IPS-18a (cell line): ENCODE results near the gene UCP3.

Experiments used
- H3K27ac ChIP-seq: one replicate; pipeline ENCODE4 v1.5.1; 2013; ENCODE audit warnings: low read length
- H3K27me3 ChIP-seq: one replicate; pipeline ENCODE4 v1.6.1; 2013; ENCODE audit warnings: mild to moderate bottlenecking, low read length; ENCODE audit not compliant: control insufficient read depth, insufficient read depth
- H3K36me3 ChIP-seq: one replicate; pipeline ENCODE4 v1.6.1; 2013; ENCODE audit warnings: low read depth, low read length; ENCODE audit not compliant: control insufficient read depth
- H3K4me1 ChIP-seq: one replicate; pipeline ENCODE4 v1.6.1; 2013; ENCODE audit warnings: low read depth, low read length; ENCODE audit not compliant: control insufficient read depth
- H3K4me3 ChIP-seq: one replicate; pipeline ENCODE4 v1.5.1; 2013; ENCODE audit warnings: low read length
- H3K9ac ChIP-seq: one replicate; pipeline ENCODE4 v1.6.1; 2013; ENCODE audit warnings: mild to moderate bottlenecking, low read length, moderate library complexity
- H3K9me3 ChIP-seq: one replicate; pipeline ENCODE4 v1.6.1; 2013; ENCODE audit warnings: low read depth, low read length; ENCODE audit not compliant: control insufficient read depth

Gene UCP3

DNA sequence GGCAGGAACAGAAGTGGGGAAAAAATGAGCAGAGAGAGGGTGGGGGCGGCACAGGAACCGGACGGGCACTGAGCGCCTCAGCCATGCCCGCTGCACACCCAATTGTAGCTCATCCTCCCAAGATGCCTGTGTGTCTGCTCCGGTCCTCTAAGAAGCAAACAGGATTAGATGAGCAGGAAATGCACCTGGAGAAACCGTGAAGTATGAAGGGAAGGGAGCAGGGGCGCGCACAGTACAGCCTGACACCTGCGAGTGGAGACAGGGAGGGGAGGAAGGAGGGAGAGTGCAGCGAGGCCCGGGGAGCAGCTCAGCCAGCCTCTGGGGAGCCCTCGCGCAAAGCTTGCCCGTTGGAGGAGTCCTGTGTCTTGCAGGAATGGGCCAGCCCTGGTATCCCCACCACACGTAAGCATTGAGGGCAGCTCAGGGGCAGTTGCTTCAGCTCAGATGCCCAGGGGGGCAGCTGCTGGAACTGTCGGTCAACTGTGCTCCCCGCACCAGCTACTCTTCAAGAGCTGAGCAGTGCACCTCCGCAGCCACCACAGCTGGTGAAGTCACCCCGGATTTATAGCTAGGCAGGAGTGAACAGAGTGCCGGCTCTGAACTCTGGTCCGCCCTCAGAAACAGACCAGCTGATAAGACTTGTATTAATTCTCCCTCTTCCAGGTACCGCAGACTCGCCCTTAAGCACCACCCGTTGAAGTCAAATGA lies 51.1 kb downstream of the UCP3 start:
- Histone ChIP-seq H3K4me3 (no peak overlapping the region), H3K27me3 (no peaks in the 10 kb centered on the region), H3K9me3 (no peaks in the 10 kb centered on the region), H3K36me3 (no peaks in the 10 kb centered on the region), H3K4me1 (no peaks in the 10 kb centered on the region), H3K27ac (no peak overlapping the region), H3K9ac (no peak overlapping the region)

DNA sequence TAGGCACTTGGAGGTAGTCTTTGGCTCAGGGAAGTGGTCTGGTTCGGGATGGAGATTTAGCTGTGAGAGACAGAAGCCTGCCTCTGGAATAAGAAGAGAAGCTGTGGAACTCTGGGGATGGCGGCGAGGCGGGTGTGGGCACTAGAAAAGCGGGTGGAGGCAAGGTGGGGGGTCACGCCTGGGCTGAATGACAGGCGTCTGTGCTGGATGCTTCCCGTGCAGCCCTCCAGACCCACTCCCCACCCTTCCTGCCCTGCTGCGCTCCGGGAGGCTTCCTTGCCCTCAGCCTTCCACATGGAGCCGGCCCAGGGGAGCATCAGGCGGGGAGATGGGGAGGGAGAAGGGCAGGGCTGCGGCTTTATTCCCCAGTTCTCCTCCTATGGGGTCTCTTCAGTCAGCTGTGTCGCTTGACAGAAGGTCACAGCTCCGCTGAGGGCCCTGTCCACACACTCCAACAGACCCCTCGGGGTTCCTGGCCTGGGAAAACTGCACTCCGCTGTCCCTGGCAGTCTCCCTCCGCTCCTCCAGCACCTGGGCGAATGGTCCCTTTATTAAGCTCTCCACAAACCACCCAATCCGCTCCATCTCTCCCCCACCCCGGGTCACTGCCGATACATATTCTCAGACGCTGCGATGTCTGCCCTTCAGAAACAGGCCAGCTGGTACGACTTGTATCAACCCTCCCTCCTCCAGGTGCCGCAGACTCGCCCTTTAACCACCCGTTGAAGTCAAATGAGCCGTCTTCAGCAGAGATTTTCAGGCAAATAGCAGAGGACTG lies 51.8 kb downstream of the UCP3 start:
- H3K9me3 ChIP-seq: no peaks in the 10 kb centered on the region
- no peak overlapping the region for H3K4me3 ChIP-seq
- H3K9ac ChIP-seq: no peak overlapping the region
- no peaks in the 10 kb centered on the region for H3K36me3 ChIP-seq
- H3K27me3 ChIP-seq: no peaks in the 10 kb centered on the region
- no peaks in the 10 kb centered on the region for H3K4me1 ChIP-seq
- H3K27ac ChIP-seq: no peak overlapping the region

DNA sequence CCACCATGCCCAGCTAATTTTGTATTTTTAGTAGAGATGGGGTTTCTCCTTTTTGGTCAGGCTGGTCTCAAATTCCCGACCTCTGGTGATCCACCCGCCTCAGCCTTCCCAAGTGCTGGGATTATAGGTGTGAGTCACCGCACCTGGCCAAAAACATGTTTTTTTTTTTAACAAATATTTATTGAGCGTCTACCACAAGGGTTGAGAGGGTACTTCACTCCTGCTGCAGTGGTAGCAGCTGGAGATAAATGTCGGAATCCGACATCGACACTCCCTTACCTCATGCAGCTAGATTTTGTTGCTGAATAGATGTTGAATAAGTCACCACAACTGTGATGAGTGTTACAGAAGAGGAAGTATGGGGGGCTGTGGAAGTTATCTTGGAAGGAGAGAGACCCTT lies 57.1 kb downstream of the UCP3 start:
- Histone ChIP-seq H3K4me1 (no peaks in the 10 kb centered on the region), H3K36me3 (no peaks in the 10 kb centered on the region), H3K9me3 (no peaks in the 10 kb centered on the region), H3K27me3 (no peaks in the 10 kb centered on the region), H3K27ac (no peak overlapping the region), H3K9ac (no peak overlapping the region), H3K4me3 (no peak overlapping the region)

DNA sequence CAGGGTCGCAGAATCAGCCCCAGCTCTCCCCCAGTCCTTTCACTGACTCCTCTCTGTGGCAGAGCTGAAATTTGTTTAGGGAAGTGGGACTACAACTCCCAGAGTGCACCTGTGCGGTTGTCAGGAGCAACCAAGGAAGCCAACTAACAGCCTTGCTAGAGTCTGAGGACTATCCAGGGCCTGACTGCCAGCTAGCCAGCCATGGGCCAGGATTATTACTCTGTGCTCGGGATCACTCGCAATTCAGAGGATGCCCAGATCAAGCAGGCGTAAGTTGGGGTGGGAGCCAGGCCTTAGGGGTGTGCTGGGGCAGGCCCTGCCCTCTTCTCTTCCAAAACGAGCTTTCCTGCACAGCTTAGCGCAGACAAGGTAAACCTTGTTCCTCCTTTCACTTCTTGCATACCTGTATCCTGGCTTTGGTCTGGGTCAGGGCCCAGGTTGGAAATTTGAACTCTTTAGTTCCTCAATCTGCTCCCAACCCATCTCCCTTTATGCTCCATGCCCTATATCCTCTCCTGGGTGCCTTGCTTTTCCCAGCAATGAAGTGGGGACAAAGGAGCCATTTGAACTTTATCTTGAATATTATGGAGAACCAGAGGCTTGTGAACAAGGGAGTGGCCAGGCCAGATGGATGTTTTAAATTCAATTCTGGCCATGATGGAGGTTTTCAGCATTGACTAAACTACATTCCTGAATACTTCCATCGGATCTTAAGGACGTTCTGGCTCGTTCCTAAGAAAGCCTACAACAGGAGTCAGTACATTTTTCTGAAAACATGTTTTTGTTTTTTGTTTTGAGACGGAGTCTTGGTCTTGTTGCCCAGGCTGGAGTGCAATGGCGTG lies 57.8 kb downstream of the UCP3 start, which contains the start of gene DNAJB13:
TSS of gene DNAJB13 (plus strand) at position 158 of the 842 bp plus-strand sequence. CDS start at position 202, 44 bp downstream.
- H3K9me3 ChIP-seq: no peaks in the 10 kb centered on the region
- H3K9ac ChIP-seq: no peak within 1 kb of the TSS
- no peaks in the 10 kb centered on the region for H3K27me3 ChIP-seq
- H3K27ac ChIP-seq: no peak within 1 kb of the TSS
- H3K36me3 ChIP-seq: no peaks in the 10 kb centered on the region
- H3K4me1 ChIP-seq: no peaks in the 10 kb centered on the region
- H3K4me3 ChIP-seq: no peak within 1 kb of the TSS
